VCaP (cell line): ENCODE data around the gene SLFNL1.

Source experiments
- H3K27ac ChIP-seq: fragments of 450-650 bp; 2 replicates; pipeline ENCODE4 v1.5.1; 2017
- TF ChIP-seq, protein P1 (sequence below): fragments of 450-650 bp; conservative IDR thresholded peaks from 2 replicates; pipeline ENCODE4 v1.5.1; 2017; ENCODE audit warnings: mild to moderate bottlenecking, moderate library complexity

Gene SLFNL1

GRCh38 chr1:41044187-41044586, 22.7 kb upstream of the SLFNL1 start:
- H3K27ac ChIP-seq: peak overlapping the region; percentile 97
- TF ChIP-seq, protein P1, sequence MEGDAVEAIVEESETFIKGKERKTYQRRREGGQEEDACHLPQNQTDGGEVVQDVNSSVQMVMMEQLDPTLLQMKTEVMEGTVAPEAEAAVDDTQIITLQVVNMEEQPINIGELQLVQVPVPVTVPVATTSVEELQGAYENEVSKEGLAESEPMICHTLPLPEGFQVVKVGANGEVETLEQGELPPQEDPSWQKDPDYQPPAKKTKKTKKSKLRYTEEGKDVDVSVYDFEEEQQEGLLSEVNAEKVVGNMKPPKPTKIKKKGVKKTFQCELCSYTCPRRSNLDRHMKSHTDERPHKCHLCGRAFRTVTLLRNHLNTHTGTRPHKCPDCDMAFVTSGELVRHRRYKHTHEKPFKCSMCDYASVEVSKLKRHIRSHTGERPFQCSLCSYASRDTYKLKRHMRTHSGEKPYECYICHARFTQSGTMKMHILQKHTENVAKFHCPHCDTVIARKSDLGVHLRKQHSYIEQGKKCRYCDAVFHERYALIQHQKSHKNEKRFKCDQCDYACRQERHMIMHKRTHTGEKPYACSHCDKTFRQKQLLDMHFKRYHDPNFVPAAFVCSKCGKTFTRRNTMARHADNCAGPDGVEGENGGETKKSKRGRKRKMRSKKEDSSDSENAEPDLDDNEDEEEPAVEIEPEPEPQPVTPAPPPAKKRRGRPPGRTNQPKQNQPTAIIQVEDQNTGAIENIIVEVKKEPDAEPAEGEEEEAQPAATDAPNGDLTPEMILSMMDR: no peak

- H3K27ac ChIP-seq: peak overlapping the region; percentile 97
- TF ChIP-seq, protein P1: no peak
These were observed 20.2 kb upstream of the SLFNL1 start for GRCh38 chr1:41041614-41042270.

GRCh38 chr1:41038110-41038509, 16.6 kb upstream of the SLFNL1 start:
- no peak overlapping the region; the same call in 1 of the 2 replicates for H3K27ac ChIP-seq
- TF ChIP-seq, protein P1: 0 out of 2 replicates have a peak, but pooled peaks have one; percentile 22

- H3K27ac ChIP-seq: no peak overlapping the region; the same call in 1 of the 2 replicates
- TF ChIP-seq, protein P1: no peak
These were observed 15.8 kb upstream of the SLFNL1 start for GRCh38 chr1:41037116-41037903.

DNA sequence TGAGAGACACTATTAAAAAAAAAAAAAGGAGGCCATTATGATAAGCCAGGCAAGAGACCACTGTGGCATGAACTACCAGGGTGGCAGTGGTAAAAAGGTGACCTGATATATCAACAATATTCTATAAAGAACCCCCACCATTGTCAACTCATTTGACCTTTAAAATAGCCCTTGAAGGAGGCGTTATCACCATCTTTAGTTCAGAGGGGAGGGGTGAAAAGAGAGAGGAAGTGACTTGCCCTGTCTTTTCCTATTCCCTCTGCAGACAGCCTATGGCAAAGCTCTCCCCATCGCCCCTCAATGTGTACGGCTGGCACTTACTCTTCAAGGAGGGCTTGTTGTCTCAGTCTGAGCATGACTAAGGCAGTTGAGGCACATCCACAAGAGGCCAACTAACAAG, 11.7 kb upstream of the SLFNL1 start:
- no peak overlapping the region for H3K27ac ChIP-seq
- TF ChIP-seq, protein P1: no peak

- TF ChIP-seq, protein P1: no peak
- no peak overlapping the region for H3K27ac ChIP-seq
These were observed 10.6 kb upstream of the SLFNL1 start for GRCh38 chr1:41032147-41032546.

DNA sequence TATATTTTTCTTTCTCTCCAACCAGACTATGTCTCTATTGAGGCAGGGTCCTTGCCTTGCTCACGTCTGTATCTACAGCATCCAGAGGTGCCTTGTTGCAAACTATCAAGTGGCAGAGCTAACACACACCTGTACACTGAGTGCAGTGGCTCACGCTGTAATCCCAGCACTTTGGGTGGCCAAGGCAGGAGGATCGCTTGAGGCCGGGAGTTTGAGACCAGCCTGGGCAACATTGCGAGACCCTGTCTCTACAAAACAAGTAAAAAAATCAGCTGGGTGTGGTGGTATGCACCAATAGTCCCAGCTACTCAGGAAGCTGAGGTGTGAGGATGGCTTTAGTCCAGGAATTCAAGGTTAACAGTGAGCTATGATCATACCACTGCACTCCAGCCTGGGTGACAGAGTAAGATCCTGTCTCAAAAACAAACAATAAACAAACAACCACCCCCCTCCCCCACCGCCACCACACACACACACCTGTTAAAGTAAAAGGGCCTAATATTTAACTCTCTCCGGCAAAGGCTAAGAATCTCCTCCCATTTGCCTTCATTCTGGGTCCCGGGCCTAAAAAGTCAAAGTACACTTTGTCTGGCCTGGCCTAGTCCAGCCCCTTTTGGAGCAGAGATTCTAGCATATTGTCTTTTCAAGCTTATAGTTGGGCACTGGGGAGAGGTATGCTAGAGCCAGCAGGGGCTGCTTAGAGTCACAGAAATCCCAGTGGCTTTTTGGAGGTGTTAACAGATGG, 9.5 kb upstream of the SLFNL1 start:
- TF ChIP-seq, protein P1: no peak
- H3K27ac ChIP-seq: no peak overlapping the region
